AG09319 (cell line): ENCODE data around the gene DSCAM.

ENCODE experiments used
- DNase-seq: peaks from one replicate; pipeline ENCODE4 v3.0.0-alpha.2; 2010; ENCODE audit warnings: low read depth; ENCODE audit errors: extremely low read depth
- TF ChIP-seq, protein P1 (sequence below): IDR thresholded peaks from 2 replicates; pipeline ENCODE4 v1.5.1; 2011; ENCODE audit warnings: low read depth, mild to moderate bottlenecking, inconsistent platforms, low read length, moderate library complexity

The DSCAM gene

DNA sequence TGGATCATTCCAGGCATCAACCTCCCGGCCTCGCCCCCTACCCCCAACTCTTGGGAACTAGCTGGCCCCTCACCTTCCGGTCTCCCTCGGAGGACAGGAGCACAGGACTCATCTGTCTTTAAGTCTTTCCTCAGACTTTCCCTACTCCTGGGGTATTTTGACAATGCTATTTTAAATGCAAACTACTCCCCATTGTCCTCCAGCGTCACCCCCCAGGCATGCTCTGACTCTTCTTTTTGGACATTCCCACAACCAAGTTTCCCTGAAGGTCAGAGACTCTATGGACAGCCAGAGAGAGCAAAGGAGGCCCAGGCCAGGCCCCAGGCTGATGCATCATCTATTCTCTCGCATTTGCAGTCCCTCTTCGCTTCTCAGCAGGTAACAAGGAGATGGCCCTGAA, 555.4 kb downstream of the DSCAM start:
- TF ChIP-seq, protein P1, sequence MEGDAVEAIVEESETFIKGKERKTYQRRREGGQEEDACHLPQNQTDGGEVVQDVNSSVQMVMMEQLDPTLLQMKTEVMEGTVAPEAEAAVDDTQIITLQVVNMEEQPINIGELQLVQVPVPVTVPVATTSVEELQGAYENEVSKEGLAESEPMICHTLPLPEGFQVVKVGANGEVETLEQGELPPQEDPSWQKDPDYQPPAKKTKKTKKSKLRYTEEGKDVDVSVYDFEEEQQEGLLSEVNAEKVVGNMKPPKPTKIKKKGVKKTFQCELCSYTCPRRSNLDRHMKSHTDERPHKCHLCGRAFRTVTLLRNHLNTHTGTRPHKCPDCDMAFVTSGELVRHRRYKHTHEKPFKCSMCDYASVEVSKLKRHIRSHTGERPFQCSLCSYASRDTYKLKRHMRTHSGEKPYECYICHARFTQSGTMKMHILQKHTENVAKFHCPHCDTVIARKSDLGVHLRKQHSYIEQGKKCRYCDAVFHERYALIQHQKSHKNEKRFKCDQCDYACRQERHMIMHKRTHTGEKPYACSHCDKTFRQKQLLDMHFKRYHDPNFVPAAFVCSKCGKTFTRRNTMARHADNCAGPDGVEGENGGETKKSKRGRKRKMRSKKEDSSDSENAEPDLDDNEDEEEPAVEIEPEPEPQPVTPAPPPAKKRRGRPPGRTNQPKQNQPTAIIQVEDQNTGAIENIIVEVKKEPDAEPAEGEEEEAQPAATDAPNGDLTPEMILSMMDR = no peak
- no peak for DNase-seq

DNA sequence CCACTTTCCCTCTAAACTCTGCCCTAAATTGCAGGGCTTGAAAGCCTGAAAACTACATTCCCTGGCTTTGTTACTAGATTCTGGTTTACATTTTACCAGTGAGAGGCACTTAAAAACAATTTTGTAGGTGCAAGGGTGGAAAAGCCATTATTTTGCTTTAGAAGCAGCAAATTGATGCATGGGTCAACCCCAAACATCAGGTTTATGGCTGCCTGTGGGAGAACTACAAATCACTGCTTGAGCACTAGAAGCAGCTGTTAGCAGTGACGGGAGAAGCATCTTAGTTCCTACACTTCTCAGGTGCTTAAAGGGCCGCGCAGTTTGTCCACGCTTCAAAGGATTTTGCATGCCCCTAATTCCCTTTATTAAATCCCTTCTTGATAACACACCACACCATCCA, 562.5 kb downstream of the DSCAM start:
- DNase-seq = no peak
- TF ChIP-seq, protein P1 = no peak

DNA sequence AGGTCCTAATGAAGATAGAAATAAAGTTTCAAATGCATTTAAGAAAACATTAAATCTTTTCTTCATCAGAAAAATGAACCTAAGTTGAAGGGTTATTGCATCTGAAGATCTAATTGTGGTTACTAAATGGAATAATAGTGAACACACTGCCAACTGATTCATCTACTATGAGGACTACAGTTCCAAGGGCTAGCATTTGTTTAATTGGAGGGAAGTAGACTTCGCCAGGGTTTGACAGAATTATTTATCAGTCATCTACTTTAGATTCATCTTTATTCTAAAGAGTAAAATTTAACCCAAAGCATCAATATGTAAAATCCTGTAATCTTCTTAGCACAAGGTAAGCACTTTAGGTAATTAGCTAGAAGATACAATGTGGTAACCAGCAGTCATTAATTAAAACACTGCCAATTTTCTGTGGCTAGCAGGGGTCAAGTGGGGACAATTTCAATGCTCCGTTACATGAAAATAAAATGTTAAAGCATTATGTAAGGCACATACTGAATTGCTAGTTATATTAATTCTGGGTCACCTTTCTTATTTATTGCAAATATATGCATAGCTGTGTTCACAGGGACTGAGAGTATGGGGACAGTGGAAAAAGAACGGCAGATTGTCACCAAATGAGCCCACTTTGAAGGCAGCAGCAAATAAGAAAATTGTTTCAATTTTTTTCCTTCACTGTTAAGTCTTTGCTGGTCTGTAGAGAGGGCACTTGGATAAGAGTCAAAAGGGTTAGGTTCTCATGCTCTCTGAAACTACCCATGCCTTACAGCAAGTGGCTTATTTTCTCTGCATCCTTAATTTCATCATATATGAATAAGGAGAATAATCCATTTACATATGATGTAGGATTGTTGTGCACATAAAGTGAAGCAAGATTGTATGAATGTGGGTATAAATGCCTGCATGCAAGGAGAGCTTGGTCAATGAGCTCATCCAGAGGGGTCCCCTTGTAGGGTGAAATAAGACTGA, 563.8 kb downstream of the DSCAM start:
- DNase-seq = no peak
- TF ChIP-seq, protein P1 = no peak

DNA sequence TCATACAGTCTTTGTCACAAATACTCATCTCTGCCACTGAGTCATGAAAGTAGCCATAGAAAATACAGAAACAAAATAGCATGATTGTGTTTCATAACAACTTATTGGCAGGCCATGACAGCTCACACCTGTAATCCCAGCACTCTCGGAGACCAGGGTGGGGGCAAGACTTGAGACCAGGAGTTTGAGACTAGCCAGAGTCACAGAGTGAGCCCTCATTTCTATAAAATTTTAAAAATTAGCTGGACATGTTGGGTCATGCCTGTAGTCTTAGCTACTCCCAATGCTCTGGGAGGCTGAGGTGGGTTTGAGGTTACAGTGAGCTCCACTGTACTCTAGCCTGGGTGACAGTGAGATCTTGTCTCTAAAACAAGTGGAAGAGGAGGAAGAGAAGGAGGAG, 568.6 kb downstream of the DSCAM start:
- DNase-seq = no peak
- TF ChIP-seq, protein P1 = no peak

DNA sequence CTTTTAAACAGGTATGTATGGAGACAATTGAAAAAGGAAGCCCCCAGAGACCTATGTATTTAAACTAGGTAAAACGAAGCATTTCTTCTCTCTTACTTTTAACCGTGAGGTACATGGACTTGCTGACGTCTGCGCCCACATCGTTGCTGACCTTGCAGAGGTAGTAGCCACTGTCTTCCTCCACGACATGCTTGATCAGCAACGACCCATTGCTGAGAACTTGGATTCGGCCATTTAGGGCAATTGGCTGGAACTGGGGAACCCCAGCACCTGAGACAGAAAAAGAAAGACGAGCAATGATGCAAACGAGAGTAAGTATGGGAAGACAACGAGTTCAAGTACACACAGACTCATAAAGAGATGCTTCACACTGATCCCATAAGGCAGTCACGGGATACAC, 571.0 kb downstream of the DSCAM start:
- no peak for DNase-seq
- TF ChIP-seq, protein P1 = no peak

DNA sequence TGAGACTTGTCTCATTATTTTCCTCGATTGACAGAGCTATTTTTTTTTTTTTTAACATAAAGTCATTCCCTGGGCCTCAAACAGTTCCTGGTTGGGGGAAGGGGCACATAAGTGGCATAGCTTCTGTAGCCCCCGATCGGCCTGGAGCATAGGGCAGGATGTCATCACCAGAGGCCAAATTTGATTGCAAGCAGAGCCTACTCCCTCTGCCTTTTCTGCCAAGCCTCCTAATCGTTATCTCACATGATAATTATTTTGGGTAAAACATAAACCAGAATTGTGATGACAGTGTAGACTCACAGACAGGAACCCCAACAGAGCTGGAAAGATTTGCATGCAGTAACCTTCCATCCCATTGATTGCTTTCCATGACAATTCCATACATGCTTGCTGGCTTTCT, 574.9 kb downstream of the DSCAM start:
- TF ChIP-seq, protein P1 = no peak

DNA sequence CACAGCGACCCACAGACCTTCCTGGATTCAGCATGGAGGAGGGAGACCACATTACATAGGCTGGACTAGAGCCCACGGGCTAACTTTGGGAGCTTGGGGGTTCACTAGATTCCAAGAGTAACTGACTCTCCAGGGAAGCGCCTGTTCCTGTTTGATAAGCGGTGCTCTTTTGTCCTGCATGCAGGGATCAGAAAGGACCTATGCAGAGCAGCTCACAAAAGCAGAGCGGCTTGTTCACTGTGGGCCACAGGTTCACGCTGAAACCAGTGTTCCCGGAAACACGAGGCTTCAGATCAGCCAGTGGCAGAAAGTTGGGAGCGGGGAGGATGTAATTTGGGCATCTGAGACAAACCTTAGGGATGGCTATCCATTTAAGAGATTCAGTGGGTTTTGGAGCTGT, 575.8 kb downstream of the DSCAM start:
- DNase-seq = no peak
- TF ChIP-seq, protein P1 = no peak

More for the DNA sequence above, 574.9 kb downstream of the DSCAM start:
- DNase-seq = no peak
